B cell (primary cell): ENCODE measurements around the gene THRB.

Experiments used
- CTCF ChIP-seq: fragments of 200-600 bp; IDR thresholded peaks from one replicate; pipeline ENCODE4 v1.8.0; 2022; ENCODE audit warnings: antibody characterized with exemption, mild to moderate bottlenecking
- EZH2 ChIP-seq: IDR thresholded peaks from 2 replicates; pipeline ENCODE4 v1.6.1; 2012; ENCODE audit warnings: borderline replicate concordance, low read depth, mild to moderate bottlenecking, moderate library complexity, low read length; ENCODE audit not compliant: insufficient read depth, poor library complexity, severe bottlenecking

- TF ChIP-seq CTCF (no peak), EZH2 (no peak)
Observed at GRCh38 chr3:24137958-24138875, 356.4 kb downstream of the THRB start.
